ENCODE measurements around the gene TMEM154. TPM values are rescaled to one million over a fixed set of nuclear protein-coding genes. Genes with fewer than 3 reads are reported as not detected.

Gene TMEM154
- polyA plus RNA-seq, 3 donors = 24.7 to 157 (median 117) TPM

- Histone ChIP-seq H2AFZ (ENCODE audit: insufficient read depth, low read depth, low read length, poor library complexity, severe bottlenecking) (no peak overlapping the region), H4K20me1 (ENCODE audit: insufficient read depth, low read length) (peaks cover 40% of the 10 kb centered on the region), H3K9me3 (replicated peaks in 1 of 2; ENCODE audit: control insufficient read depth in 1 of 2, insufficient read depth in 1 of 2, low read length in 2 of 2) (no peaks in the 10 kb centered on the region), H3K27ac (ENCODE audit: low read depth in 1 of 2, low read length in 2 of 2) (peak overlapping the region in 1 of 2 donors; percentile 7), H3K4me3 (replicated peaks in 1 of 3; ENCODE audit: low read depth in 2 of 3, low read length in 3 of 3) (no peak overlapping the region), H3K27me3 (ENCODE audit: control insufficient read depth in 2 of 2, insufficient read depth in 2 of 2, low read length in 2 of 2) (no peaks in the 10 kb centered on the region), H3K36me3 (replicated peaks in 1 of 2; ENCODE audit: control insufficient read depth in 1 of 2, insufficient read depth in 2 of 2, low read length in 2 of 2) (peaks cover 12 to 44% of the 10 kb centered on the region in 2 donors), H3K79me2 (ENCODE audit: insufficient read depth, low read length) (peaks cover 79% of the 10 kb centered on the region), H3K9ac (ENCODE audit: insufficient read depth, low read length, poor library complexity, severe bottlenecking) (no peak overlapping the region), H3K4me1 (ENCODE audit: control insufficient read depth in 1 of 2, insufficient read depth in 2 of 2, low read length in 2 of 2) (peaks cover 25 to 26% of the 10 kb centered on the region in 2 donors), H3K4me2 (replicated peaks; ENCODE audit: extremely low read depth, low read length, poor library complexity, severe bottlenecking) (no peak overlapping the region)
- Mint-ChIP-seq H3K4me1 (peaks cover 36% of the 10 kb centered on the region), H3K4me3 (no peak overlapping the region), H3K27me3 (ENCODE audit: low read depth in 3 of 3) (no peaks in the 10 kb centered on the region), H3K36me3 (peaks cover 41 to 48% of the 10 kb centered on the region in 2 donors), H3K9me3 (peaks cover 0 to 3% (median 0%) of the 10 kb centered on the region in 7 donors), H3K27ac (peak overlapping the region in 2 of 7 donors; percentile 13 to 16)
- no peak for DNase-seq
- WGBS (ENCODE audit: insufficient coverage) = no CpG with 5 or more reads among the region's 3 CpGs
- TF ChIP-seq CTCF (IDR thresholded peaks at IDR 0.05) = no peak
- intact Hi-C loops (cut with micrococcal nuclease) = no loop called here
Observed at GRCh38 chr4:152667781-152668180, 12.0 kb downstream of the TMEM154 start.

GRCh38 chr4:152666946-152667345, 12.9 kb downstream of the TMEM154 start:
- Mint-ChIP-seq H3K27ac (peak overlapping the region in 4 of 7 donors; percentile 10 to 70 (median 22)), H3K4me1 (peaks cover 44% of the 10 kb centered on the region), H3K27me3 (ENCODE audit: low read depth in 3 of 3) (no peaks in the 10 kb centered on the region), H3K36me3 (peaks cover 39 to 45% of the 10 kb centered on the region in 2 donors), H3K4me3 (no peak overlapping the region), H3K9me3 (peaks cover 0 to 3% (median 0%) of the 10 kb centered on the region in 7 donors)
- Histone ChIP-seq H3K27ac (ENCODE audit: low read depth in 1 of 2, low read length in 2 of 2) (peak overlapping the region in 1 of 2 donors; percentile 84), H3K4me2 (replicated peaks; ENCODE audit: extremely low read depth, low read length, poor library complexity, severe bottlenecking) (no peak overlapping the region), H2AFZ (ENCODE audit: insufficient read depth, low read depth, low read length, poor library complexity, severe bottlenecking) (no peak overlapping the region), H3K27me3 (ENCODE audit: control insufficient read depth in 2 of 2, insufficient read depth in 2 of 2, low read length in 2 of 2) (no peaks in the 10 kb centered on the region), H3K4me3 (replicated peaks in 1 of 3; ENCODE audit: low read depth in 2 of 3, low read length in 3 of 3) (no peak overlapping the region), H3K4me1 (ENCODE audit: control insufficient read depth in 1 of 2, insufficient read depth in 2 of 2, low read length in 2 of 2) (peaks cover 34 to 35% of the 10 kb centered on the region in 2 donors), H4K20me1 (ENCODE audit: insufficient read depth, low read length) (peaks cover 32% of the 10 kb centered on the region), H3K9ac (ENCODE audit: insufficient read depth, low read length, poor library complexity, severe bottlenecking) (no peak overlapping the region), H3K9me3 (replicated peaks in 1 of 2; ENCODE audit: control insufficient read depth in 1 of 2, insufficient read depth in 1 of 2, low read length in 2 of 2) (no peaks in the 10 kb centered on the region), H3K79me2 (ENCODE audit: insufficient read depth, low read length) (peaks cover 78% of the 10 kb centered on the region), H3K36me3 (replicated peaks in 1 of 2; ENCODE audit: control insufficient read depth in 1 of 2, insufficient read depth in 2 of 2, low read length in 2 of 2) (peaks cover 12 to 35% of the 10 kb centered on the region in 2 donors)
- DNase-seq = no peak
- 100% methylated on average over 2 of the region's 6 CpGs for WGBS (ENCODE audit: insufficient coverage)
- TF ChIP-seq CTCF (IDR thresholded peaks at IDR 0.05) = no peak
- intact Hi-C loops (cut with micrococcal nuclease) = no loop called here
